HG03575 (cell line): Measurements from ENCODE around the gene PISD.
"Not testable (repeated sequence)": the region's sequence is repeated elsewhere in the genome, so short reads cannot be mapped to it uniquely, and the experiment has no call there.

ENCODE experiments used
- ATAC-seq: cut with Tn5 transposase; IDR thresholded peaks from one replicate; pipeline ENCODE4 v1.9.1; 2021; ENCODE audit not compliant: unreplicated experiment, insufficient number of reproducible peaks, low FRiP score; ENCODE audit errors: extremely low read depth

PISD gene

GRCh38 chr22:31661851-31662667, at the start of gene PISD:
Gene PISD, minus strand, starts transcription at chr22:31662215. Its CDS starts 7 bp downstream, at chr22:31662208.
- ATAC-seq: no peak

DNA sequence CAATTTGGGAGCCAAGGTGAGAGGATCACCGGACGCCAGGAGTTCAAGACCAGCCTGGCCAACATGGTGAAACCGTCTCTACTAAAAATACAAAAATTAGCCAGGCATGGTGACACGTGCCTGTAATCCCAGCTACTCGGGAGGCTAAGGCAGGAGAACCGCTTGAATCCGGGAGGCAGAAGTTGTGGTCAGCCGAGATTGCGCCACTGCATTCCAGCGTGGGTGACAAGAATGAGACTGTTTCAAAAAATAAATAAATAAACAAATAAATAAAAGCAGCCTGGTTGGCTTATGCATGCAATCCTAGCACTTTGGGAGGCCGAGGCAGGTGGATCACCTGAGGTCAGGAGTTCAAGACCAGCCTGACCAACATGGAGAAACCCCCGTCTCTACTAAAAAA, 49.2 kb upstream of the PISD start:
- not testable (repeated sequence) for ATAC-seq

GRCh38 chr22:31707519-31707918, 45.5 kb upstream of the PISD start:
- ATAC-seq: no peak

DNA sequence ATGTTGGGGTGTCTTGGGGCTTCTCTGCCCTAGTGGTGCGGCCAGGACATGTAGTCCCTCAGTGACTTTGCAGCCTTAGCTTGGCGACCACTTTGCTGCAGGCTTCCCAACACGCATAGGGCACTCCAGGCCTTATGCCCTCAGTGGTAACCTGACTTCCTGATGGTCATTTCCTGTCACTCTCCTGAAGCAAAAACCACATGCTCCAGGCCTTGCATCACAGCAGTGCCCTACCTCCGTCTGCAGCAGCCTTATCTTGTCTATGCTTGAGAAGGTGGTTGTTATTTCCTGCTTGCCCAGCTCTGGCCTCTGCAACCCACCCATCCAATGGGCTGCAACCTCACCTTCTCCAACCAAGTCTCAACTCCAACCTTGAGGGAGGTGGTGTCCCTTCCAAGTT, 33.4 kb upstream of the PISD start:
- no peak for ATAC-seq

DNA sequence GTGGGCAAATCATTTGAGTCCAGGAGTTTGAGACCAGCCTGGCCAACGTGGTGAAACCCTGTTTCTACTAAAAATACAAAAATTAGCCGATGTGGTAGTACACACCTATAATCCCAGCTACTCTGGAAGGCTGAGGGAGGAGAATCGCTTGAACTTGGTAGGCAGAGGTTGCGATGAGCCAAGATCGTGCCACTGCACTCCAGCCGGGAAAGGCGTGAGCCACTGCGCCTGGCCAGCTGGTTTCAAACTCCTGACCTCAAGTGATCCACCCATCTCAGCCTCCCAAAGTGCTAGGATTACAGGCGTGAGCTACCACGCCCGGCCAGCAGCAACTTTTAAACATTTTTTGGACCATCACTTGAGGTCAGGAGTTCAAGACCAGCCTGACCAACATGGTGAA, 32.0 kb upstream of the PISD start:
- not testable (repeated sequence) for ATAC-seq

GRCh38 chr22:31692186-31692886, 30.3 kb upstream of the PISD start:
- ATAC-seq: no peak

DNA sequence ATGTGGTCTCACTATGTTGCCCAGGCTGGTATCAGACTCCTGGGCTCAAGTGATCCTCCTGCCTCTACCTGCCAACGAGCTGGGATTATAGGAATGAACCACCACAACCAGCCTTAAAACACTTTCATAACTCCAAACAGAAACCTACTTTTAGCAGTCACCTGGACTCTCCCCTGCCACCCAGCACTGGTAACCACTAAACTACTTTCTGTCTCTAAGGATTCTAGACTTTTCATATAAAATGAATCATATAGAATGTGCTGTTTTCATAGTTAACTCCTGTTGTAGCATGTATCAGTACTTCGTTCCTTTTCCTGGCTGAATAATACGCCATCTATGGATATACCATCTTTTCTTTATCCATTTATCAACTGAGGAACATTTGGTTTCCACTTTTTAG, 29.4 kb upstream of the PISD start:
- ATAC-seq: no peak

- no peak for ATAC-seq
Measured at GRCh38 chr22:31683181-31684105, 21.4 kb upstream of the PISD start.

- ATAC-seq: no peak
Measured at GRCh38 chr22:31682751-31683150, 20.7 kb upstream of the PISD start.

DNA sequence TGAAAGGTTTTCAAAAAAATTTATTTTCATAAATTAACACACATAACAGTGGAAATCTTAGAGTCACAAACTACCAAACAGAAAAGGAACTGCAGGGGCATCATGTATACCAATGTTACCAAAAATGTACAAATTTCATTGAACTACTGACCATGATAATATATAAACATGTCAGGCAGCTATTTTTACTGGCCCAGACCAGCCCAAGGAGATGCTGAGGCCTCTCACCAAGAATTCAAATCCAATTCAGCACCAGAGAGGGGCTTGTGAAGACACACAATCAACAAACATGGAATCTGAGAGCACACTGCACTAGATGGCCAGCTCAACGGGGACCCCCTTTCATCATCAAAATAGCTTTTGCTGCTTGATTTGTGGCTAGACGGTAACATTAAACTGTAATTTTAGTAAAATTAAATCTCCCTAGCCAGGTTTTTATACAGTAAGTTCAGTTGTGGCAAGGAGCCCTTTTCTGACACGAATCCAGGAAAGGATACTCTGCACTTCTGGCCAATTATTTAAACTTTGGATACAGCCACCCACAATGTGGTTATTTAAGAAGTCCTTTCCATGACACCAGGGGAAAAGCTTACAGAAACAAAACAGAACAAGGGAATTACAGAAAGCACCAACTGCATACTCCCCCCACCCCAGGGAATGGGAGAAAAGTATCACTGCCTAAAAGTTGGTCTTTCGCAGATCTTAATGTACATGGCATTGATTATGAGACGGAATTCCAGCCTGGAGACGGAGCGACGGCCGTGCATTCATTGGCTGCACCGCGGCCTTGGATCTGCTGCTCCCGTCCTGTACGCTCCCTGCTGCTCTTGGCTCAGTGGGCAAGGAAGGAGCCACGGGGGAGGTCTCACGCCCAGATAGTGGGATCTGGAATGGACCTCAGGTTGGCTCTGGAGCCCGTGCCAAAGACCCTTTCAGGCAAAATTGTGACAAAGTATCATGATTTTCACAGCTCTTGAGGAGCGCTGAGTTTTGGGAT, 19.6 kb upstream of the PISD start:
- no peak for ATAC-seq

- no peak for ATAC-seq
Measured at GRCh38 chr22:31680861-31681341, 18.9 kb upstream of the PISD start.

GRCh38 chr22:31678748-31679147, 16.7 kb upstream of the PISD start:
- ATAC-seq: no peak

GRCh38 chr22:31676700-31677099, 14.7 kb upstream of the PISD start:
- ATAC-seq: no peak

DNA sequence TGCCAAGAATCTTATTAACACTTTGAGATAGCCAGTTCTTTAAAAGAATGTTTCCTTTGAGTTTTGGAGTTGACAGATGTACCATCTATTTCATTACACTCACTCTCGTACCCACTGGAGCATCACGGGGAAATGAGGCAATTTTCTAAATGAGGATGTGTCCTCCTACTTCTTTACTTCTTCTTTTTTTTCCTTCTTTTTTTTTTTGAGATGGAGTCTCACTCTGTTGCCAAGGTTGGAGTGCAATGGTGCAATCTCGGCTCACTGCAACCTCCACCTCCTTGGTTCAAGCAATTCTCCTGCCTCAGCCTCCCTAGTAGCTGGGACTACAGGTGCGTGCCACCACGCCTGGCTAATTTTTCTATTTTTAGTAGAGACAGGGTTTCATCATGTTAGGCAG, 12.2 kb upstream of the PISD start:
- ATAC-seq: not testable (repeated sequence)

- not testable (repeated sequence) for ATAC-seq
Measured at GRCh38 chr22:31668849-31669248, 6.8 kb upstream of the PISD start.

- no peak for ATAC-seq
Measured at GRCh38 chr22:31662668-31663037, 638 bp upstream of the PISD start.

DNA sequence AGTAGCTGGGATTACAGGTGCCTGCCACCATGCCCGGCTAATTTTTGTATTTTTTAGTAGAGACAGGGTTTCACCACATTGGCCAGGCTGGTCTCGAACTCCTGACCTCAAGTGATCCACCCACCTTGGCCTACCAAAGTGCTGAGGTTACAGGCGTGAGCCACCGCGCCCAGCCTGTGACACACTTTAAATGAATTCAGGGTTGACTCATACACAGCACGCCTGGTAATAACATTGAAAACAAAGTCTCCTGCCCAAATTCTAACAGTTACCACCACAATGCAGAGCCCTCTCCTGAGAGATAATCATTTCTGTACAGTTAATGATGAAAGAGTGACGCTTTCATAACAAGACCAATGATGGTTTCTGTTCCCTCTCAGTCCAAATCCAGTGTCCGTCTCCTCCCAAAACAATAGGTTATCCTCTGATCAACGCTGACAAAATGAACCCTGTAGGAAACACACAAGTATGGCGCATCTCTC, 1.1 kb downstream of the PISD start:
- not testable (repeated sequence) for ATAC-seq

DNA sequence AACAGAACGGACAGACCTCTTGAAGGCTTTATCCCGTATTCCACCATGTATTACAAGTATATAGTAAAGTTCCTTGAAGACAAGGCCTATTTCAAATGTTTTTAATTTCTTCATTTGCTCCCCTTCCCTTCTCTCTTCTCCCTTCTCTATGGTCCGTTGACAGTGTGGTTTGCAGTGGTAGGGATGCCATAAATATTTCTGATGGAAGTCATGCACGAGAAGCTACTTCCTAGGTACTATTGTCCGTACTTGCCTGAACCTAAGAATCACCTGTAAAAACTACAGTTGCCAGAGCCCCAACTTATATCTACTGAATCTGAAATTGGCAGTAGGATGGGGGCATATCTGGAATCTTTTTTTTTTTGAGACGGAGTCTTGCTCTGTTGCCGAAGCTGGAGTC, 2.8 kb downstream of the PISD start:
- ATAC-seq: no peak
